Sigmoid colon (tissue), 7 donors: ENCODE results near the gene KIF2C. TPM values are rescaled to one million over a fixed set of nuclear protein-coding genes. Genes with fewer than 3 reads are reported as not detected.

Experiments used
- DNase-seq: peaks from one replicate; pipeline ENCODE4 v3.0.0-alpha.2; 2019
- H3K27ac ChIP-seq, 4 donors: fragments of 200-600 bp; sonication (generic); one replicate each; pipeline ENCODE4 v1.5.1; 2016 to 2019; ENCODE audit warnings: mild to moderate bottlenecking in 1 of 4
- H3K27me3 ChIP-seq, 3 donors: fragments of 200-600 bp; sonication (generic); one replicate each; pipeline ENCODE4 v1.5.1; 2019; ENCODE audit warnings: mild to moderate bottlenecking in 1 of 3
- H3K36me3 ChIP-seq, 4 donors: fragments of 200-600 bp; sonication (generic); one replicate each; pipeline ENCODE4 v1.5.1; 2016 to 2019
- H3K4me1 ChIP-seq, 4 donors: fragments of 200-600 bp; sonication (generic); one replicate each; pipeline ENCODE4 v1.5.1; 2017 to 2019
- H3K4me3 ChIP-seq, 4 donors: fragments of 200-600 bp; sonication (generic); one replicate each; pipeline ENCODE4 v1.5.1; 2017 to 2019; ENCODE audit warnings: mild to moderate bottlenecking in 2 of 4, moderate library complexity in 1 of 4
- H3K9me3 ChIP-seq, 4 donors: fragments of 200-600 bp in 3 of 4; sonication (generic) in 3 of 4; one replicate each; pipeline versions ENCODE4 v1.5.1 to v1.6.1; 2013 to 2019
- EP300 ChIP-seq, 4 donors: sonication (generic); formaldehyde crosslinking; IDR thresholded peaks; one replicate each; pipeline ENCODE4 v1.6.1; 2017; ENCODE audit warnings: antibody characterized with exemption in 4 of 4
- POLR2A ChIP-seq, 2 donors: fragments of 450-650 bp; IDR thresholded peaks; one replicate each; pipeline ENCODE4 v1.6.1; 2016; ENCODE audit warnings: antibody characterized with exemption in 2 of 2, mild to moderate bottlenecking in 2 of 2, moderate library complexity in 2 of 2
- POLR2AphosphoS5 ChIP-seq, 4 donors: sonication (generic); formaldehyde crosslinking; IDR thresholded peaks; one replicate each; pipeline ENCODE4 v1.6.1; 2017; ENCODE audit warnings: antibody characterized with exemption in 4 of 4
- WGBS, 2 donors: extraction: QIAGEN DNeasy Blood & Tissue Kit; methylation state at CpG; one replicate each; pipeline ENCODE4 v1.1.7; 2013; 5-methylcytosine and 5-hydroxymethylcytosine counted together
- intact Hi-C: fragments of 100-400 bp; cut with DNase I; formaldehyde crosslinking; loops from one replicate; pipeline ENCODE4 v1.15.1; 2023
- polyA plus RNA-seq, 3 donors: library from polyadenylated mRNA; stranded (reverse); fragments of 200-250 nt; gene quantifications; one replicate each; pipeline ENCODE4 v1.2.3, GENCODE V29; 2013
- total RNA-seq, 4 donors: library from RNA; depleted of rRNA; stranded (reverse); fragments of >200 nt; gene quantifications; one replicate each; pipeline ENCODE4 v1.1.0, GENCODE V29; 2016
- TF ChIP-seq, protein P1 (sequence below), 4 experiments: fragments of 450-650 bp in 3 of 4; fragments of 200-600 bp in 1 of 4; IDR thresholded peaks; one replicate each; pipeline ENCODE4 v1.5.1; 2016 to 2019; ENCODE audit warnings: antibody characterized with exemption in 4 of 4, mild to moderate bottlenecking in 3 of 4, moderate library complexity in 2 of 4
- donor health status: healthy with polysubstance abuse.
- donor health status: Bipolar disorder and iron deficiency.
- donor health status: healthy.

The KIF2C gene
- total and polyA plus RNA-seq, 7 donors = 0.36 to 16.2 (median 1.9) TPM

DNA sequence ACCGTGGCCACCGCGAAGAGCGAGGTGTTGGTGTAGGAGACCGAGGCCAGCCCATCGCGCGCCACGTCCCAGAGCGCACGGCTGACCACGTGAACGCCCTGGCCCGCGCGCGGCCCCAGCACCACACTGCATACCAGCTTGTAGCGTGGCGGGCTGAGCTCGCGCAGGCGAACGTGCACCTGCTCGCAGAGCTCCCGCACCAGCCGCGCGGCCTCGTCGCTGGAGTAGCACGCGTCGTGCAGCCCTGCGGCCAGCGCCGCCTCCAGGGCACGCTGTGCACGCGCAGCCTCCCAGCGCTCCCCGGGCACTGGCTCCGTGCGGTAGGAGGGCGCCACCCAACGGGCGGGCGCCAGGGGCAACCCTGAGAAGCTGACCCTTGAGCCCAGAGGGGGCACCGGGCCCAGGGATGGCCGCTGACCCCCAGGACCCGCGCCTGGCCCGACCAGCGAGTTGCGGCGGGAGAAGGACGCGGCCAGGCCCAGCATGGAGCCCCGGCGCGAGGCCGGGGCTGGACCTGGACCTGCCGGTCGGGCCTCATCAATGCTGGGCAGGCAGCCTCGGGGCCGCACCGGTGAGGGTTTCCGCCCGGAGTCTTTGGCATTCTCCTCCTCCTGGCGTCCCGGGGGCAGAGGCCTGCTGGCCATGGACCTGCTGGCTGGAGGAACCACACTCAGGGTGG lies 66.5 kb downstream of the KIF2C start:
- intact Hi-C loops = loop anchor here (10.0 kb wide), 1 partner anchor 689 kb away; the partner anchor contains the start of gene TESK2
- Histone ChIP-seq H3K36me3 (peaks cover 0 to 40% (median 10%) of the 10 kb centered on the region in 4 donors), H3K4me1 (peaks cover 0 to 80% (median 54%) of the 10 kb centered on the region in 4 donors), H3K9me3 (no peaks in the 10 kb centered on the region), H3K4me3 (no peak overlapping the region), H3K27ac (peak overlapping the region; percentile 88 to 98 (median 95)), H3K27me3 (no peaks in the 10 kb centered on the region)
- 96 to 97% methylated on average over 70 of the region's 70 CpGs for WGBS, 2 donors
- TF ChIP-seq, protein P1, sequence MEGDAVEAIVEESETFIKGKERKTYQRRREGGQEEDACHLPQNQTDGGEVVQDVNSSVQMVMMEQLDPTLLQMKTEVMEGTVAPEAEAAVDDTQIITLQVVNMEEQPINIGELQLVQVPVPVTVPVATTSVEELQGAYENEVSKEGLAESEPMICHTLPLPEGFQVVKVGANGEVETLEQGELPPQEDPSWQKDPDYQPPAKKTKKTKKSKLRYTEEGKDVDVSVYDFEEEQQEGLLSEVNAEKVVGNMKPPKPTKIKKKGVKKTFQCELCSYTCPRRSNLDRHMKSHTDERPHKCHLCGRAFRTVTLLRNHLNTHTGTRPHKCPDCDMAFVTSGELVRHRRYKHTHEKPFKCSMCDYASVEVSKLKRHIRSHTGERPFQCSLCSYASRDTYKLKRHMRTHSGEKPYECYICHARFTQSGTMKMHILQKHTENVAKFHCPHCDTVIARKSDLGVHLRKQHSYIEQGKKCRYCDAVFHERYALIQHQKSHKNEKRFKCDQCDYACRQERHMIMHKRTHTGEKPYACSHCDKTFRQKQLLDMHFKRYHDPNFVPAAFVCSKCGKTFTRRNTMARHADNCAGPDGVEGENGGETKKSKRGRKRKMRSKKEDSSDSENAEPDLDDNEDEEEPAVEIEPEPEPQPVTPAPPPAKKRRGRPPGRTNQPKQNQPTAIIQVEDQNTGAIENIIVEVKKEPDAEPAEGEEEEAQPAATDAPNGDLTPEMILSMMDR (IDR thresholded peaks at IDR 0.05) = no peak
- no peak for TF ChIP-seq POLR2AphosphoS5 (IDR thresholded peaks at IDR 0.05)
- TF ChIP-seq EP300 (IDR thresholded peaks at IDR 0.05) = no peak
- TF ChIP-seq POLR2A (IDR thresholded peaks at IDR 0.05) = no peak
- peak; percentile 70 for DNase-seq

DNA sequence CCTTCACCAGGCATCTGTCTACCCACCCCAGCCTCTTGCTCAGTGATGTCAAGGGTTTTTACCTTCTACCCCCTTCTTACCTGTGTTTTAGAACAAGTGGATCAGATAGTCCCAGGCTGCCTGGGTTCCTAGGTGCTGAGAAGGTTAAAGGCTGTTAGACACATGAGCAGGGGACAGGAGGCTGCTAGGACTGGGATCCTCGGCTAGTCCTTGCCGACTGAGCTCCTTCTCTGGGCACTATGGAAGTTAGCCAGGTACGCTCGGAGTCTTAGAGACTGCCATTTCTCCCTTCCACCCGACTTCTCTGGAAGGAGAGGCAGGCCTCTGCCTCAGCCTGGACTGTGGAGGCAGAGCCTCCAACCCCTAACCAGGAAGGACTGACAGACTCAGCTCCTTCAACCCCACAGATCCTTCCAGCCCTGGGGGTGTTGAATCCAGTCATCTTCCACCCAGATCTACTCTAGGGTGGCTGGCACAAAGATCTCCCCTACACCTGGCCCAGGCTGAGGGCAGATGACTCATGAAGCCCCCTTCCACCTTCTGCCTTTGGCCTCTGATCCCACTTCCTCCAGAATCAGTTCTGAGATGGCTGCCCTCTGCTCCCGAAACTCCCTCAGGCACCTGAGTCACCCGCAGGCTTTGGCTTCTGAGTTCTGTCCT lies 67.2 kb downstream of the KIF2C start, which contains the start of gene DYNLT4:
DYNLT4 (minus strand) TSS at position 648 of the 660 bp plus-strand sequence. CDS start 683 bp downstream, outside the sequence.
- TF ChIP-seq POLR2A (IDR thresholded peaks at IDR 0.05) = no peak
- TF ChIP-seq EP300 (IDR thresholded peaks at IDR 0.05) = no peak
- peak in 3 of 4 donors; percentile 44 to 58 (median 49) for TF ChIP-seq POLR2AphosphoS5 (IDR thresholded peaks at IDR 0.05)
- TF ChIP-seq, protein P1 (IDR thresholded peaks at IDR 0.05) = no peak
- DNase-seq = no peak
- Histone ChIP-seq H3K4me1 (peaks cover 0 to 79% (median 52%) of the 10 kb centered on the region in 4 donors), H3K9me3 (no peaks in the 10 kb centered on the region), H3K27ac (peak within 1 kb of the TSS; percentile 88 to 98 (median 95)), H3K36me3 (peaks cover 0 to 40% (median 10%) of the 10 kb centered on the region in 4 donors), H3K27me3 (no peaks in the 10 kb centered on the region), H3K4me3 (peak within 1 kb of the TSS in 2 of 4 donors; percentile 23 to 35)
- intact Hi-C loops = loop anchor here (10.0 kb wide), 1 partner anchor 688 kb away; the partner anchor contains the start of gene TESK2
- WGBS, 2 donors = 62 to 67% methylated on average over 7 of the region's 7 CpGs

GRCh38 chr1:44807364-44808062 lies 67.9 kb downstream of the KIF2C start:
- H3K9me3 ChIP-seq = no peaks in the 10 kb centered on the region
- H3K27me3 ChIP-seq = no peaks in the 10 kb centered on the region
- 3 to 6% methylated on average over 16 of the region's 16 CpGs for WGBS, 2 donors
- peaks cover 0 to 79% (median 50%) of the 10 kb centered on the region in 4 donors for H3K4me1 ChIP-seq
- TF ChIP-seq POLR2A (IDR thresholded peaks at IDR 0.05) (peak in 1 of 2 donors; percentile 11), EP300 (IDR thresholded peaks at IDR 0.05) (peak in 1 of 4 donors; percentile 67), POLR2AphosphoS5 (IDR thresholded peaks at IDR 0.05) (peak; percentile 16 to 89 (median 48))
- TF ChIP-seq, protein P1 (IDR thresholded peaks at IDR 0.05) = no peak
- peaks cover 0 to 39% (median 10%) of the 10 kb centered on the region in 4 donors for H3K36me3 ChIP-seq
- peak overlapping the region; percentile 88 to 98 (median 95) for H3K27ac ChIP-seq
- intact Hi-C loops = loop anchor here (10.0 kb wide), 1 partner anchor 687 kb away; the partner anchor contains the start of gene TESK2
- peak overlapping the region in 2 of 4 donors; percentile 23 to 35 for H3K4me3 ChIP-seq
- DNase-seq = peak; percentile 98
